PC-9 (cell line): Measurements from ENCODE around the gene BCL6. TPM values are rescaled to one million over a fixed set of nuclear protein-coding genes. Genes with fewer than 3 reads are reported as not detected.

Experiments used
- BruUV-seq: library from RNA; stranded (reverse); fragments of 400-500 nt; replicated peaks from 2 replicates; lab custom pipeline; 2021; lab: Mats Ljungman, UMichigan
- CTCF ChIA-PET: fragments of 300-600 bp; sonication (Branson Sonifier 250); formaldehyde crosslinking; loops from one replicate; lab custom pipeline; 2022; ENCODE audit warnings: antibody characterized with exemption; lab: Charles Lee
- POLR2A ChIA-PET: fragments of 300-600 bp; sonication (Branson Sonifier 250); formaldehyde crosslinking; loops from one replicate; lab custom pipeline; 2022; ENCODE audit warnings: antibody characterized with exemption; ENCODE audit not compliant: unreplicated experiment; lab: Charles Lee
- DNase-seq, 2 experiments: peaks; one replicate each; pipeline versions ENCODE4 v3.0.0 to v3.0.0-alpha.2; 2015 to 2022; ENCODE audit warnings: mixed read lengths in 1 of 2
- H2AFZ ChIP-seq: fragments of 200-600 bp; sonication (generic); 2 replicates; pipeline ENCODE4 v1.8.1; 2017; ENCODE audit warnings: antibody characterized with exemption
- H3F3A ChIP-seq: fragments of 200-600 bp; sonication (generic); 2 replicates; pipeline ENCODE4 v1.8.1; 2017; ENCODE audit warnings: antibody characterized with exemption, mild to moderate bottlenecking, low read depth; ENCODE audit not compliant: insufficient read depth
- H3K27ac ChIP-seq: fragments of 200-600 bp; sonication (generic); 2 replicates; pipeline ENCODE4 v1.6.1; 2016; ENCODE audit warnings: mixed run types
- H3K27me3 ChIP-seq: fragments of 200-600 bp; sonication (generic); 2 replicates; pipeline ENCODE4 v1.6.1; 2016; ENCODE audit warnings: low read depth, mixed run types; ENCODE audit not compliant: insufficient read depth
- H3K36me3 ChIP-seq: fragments of 200-600 bp; sonication (generic); 2 replicates; pipeline ENCODE4 v1.6.1; 2016; ENCODE audit warnings: low read depth, mixed run types
- H3K4me1 ChIP-seq: fragments of 200-600 bp; sonication (generic); replicated peaks from 2 replicates; pipeline ENCODE4 v1.6.1; 2016; ENCODE audit warnings: mixed run types; ENCODE audit not compliant: insufficient read depth
- H3K4me2 ChIP-seq: fragments of 200-600 bp; sonication (generic); 2 replicates; pipeline ENCODE4 v1.6.1; 2017; ENCODE audit warnings: mixed run types
- H3K4me3 ChIP-seq: fragments of 200-600 bp; sonication (generic); 2 replicates; pipeline ENCODE4 v1.6.1; 2016; ENCODE audit warnings: mixed run types
- H3K79me2 ChIP-seq: fragments of 200-600 bp; sonication (generic); 2 replicates; pipeline ENCODE4 v1.6.1; 2017; ENCODE audit warnings: low read depth, mixed run types
- H3K9me2 ChIP-seq: fragments of 200-600 bp; sonication (generic); 2 replicates; pipeline ENCODE4 v1.8.1; 2017; ENCODE audit warnings: mild to moderate bottlenecking; ENCODE audit not compliant: insufficient read depth
- H3K9me3 ChIP-seq: fragments of 200-600 bp; sonication (generic); 2 replicates; pipeline ENCODE4 v1.8.1; 2016; ENCODE audit warnings: low read depth; ENCODE audit not compliant: insufficient read depth
- H4K20me1 ChIP-seq: fragments of 200-600 bp; sonication (generic); 2 replicates; pipeline ENCODE4 v1.8.1; 2017; ENCODE audit not compliant: insufficient read depth
- CTCF ChIP-seq: fragments of 200-600 bp; sonication (generic); conservative IDR thresholded peaks from 2 replicates; pipeline ENCODE4 v1.6.1; 2017; ENCODE audit warnings: mixed run types, antibody characterized with exemption, mild to moderate bottlenecking, moderate library complexity
- EZH2 ChIP-seq: fragments of 200-600 bp; sonication (generic); IDR thresholded peaks from 2 replicates; pipeline ENCODE4 v1.8.0; 2017; ENCODE audit warnings: antibody characterized with exemption, low read depth
- intact Hi-C: fragments of 100-400 bp; cut with micrococcal nuclease; formaldehyde crosslinking; loops from one replicate; pipeline ENCODE4 v1.10.0; 2022; ENCODE audit not compliant: unreplicated experiment
- total RNA-seq: library from RNA; stranded (reverse); gene quantifications from 2 replicates; pipeline ENCODE4 v1.2.3, GENCODE V29; 2021

BCL6 gene
- total RNA-seq, 1 experiment from 2014 or later, result 42.2 TPM

GRCh38 chr3:187774185-187774789, 29.0 kb upstream of the BCL6 start:
- DNase-seq, result no peak
- peaks cover 13% of the 10 kb centered on the region for H3K9me3 ChIP-seq
- no peaks in the 10 kb centered on the region for H3K9me2 ChIP-seq
- H3K4me3 ChIP-seq, result no peak overlapping the region
- H3K27ac ChIP-seq, result no peak overlapping the region
- H3K36me3 ChIP-seq, result no peaks in the 10 kb centered on the region
- ChIA-PET CTCF (interaction anchor here (0.6 kb wide), 1 partner anchor 154 kb away, joined by 3 read pairs; no protein-coding TSS in a partner anchor), POLR2A (no interaction called here)
- intact Hi-C loops, result no loop called here
- BruUV-seq, result no TSS peak
- peaks cover 20% of the 10 kb centered on the region for H3F3A ChIP-seq
- H3K4me2 ChIP-seq, result no peak overlapping the region
- H3K4me1 ChIP-seq, result peaks cover 19% of the 10 kb centered on the region
- H3K79me2 ChIP-seq, result no peaks in the 10 kb centered on the region
- no peak overlapping the region for H2AFZ ChIP-seq
- TF ChIP-seq CTCF, result no peak
- TF ChIP-seq EZH2, result no peak
- H4K20me1 ChIP-seq, result no peaks in the 10 kb centered on the region
- H3K27me3 ChIP-seq, result no peaks in the 10 kb centered on the region

GRCh38 chr3:187773233-187774184, 28.2 kb upstream of the BCL6 start:
- no peaks in the 10 kb centered on the region for H4K20me1 ChIP-seq
- H3K4me3 ChIP-seq, result no peak overlapping the region
- no peaks in the 10 kb centered on the region for H3K79me2 ChIP-seq
- peak in 1 of 2 experiments; percentile 24 for DNase-seq
- no peaks in the 10 kb centered on the region for H3K9me2 ChIP-seq
- no peaks in the 10 kb centered on the region for H3K36me3 ChIP-seq
- intact Hi-C loops, result no loop called here
- no peak overlapping the region for H3K27ac ChIP-seq
- ChIA-PET CTCF (interaction anchor here (0.6 kb wide), 1 partner anchor 155 kb away, joined by 3 read pairs; no protein-coding TSS in a partner anchor), POLR2A (no interaction called here)
- H3K9me3 ChIP-seq, result peaks cover 13% of the 10 kb centered on the region
- H2AFZ ChIP-seq, result no peak overlapping the region
- BruUV-seq, result no TSS peak
- peaks cover 19% of the 10 kb centered on the region for H3K4me1 ChIP-seq
- peaks cover 20% of the 10 kb centered on the region for H3F3A ChIP-seq
- no peak overlapping the region for H3K4me2 ChIP-seq
- no peaks in the 10 kb centered on the region for H3K27me3 ChIP-seq
- TF ChIP-seq CTCF, result no peak
- no peak for TF ChIP-seq EZH2

- Histone ChIP-seq H3K79me2 (no peaks in the 10 kb centered on the region), H3K4me2 (no peak overlapping the region), H3K27me3 (no peaks in the 10 kb centered on the region), H3K9me2 (no peaks in the 10 kb centered on the region), H3K4me3 (no peak overlapping the region), H2AFZ (no peak overlapping the region), H3K9me3 (peaks cover 4% of the 10 kb centered on the region; the same call in 1 of the 2 replicates), H3K36me3 (no peaks in the 10 kb centered on the region), H4K20me1 (no peaks in the 10 kb centered on the region), H3F3A (no peaks in the 10 kb centered on the region), H3K4me1 (no peaks in the 10 kb centered on the region), H3K27ac (no peak overlapping the region)
- peak in 1 of 2 experiments; percentile 25 for DNase-seq
- CTCF ChIA-PET, result no interaction called here
- intact Hi-C loops, result no loop called here
- BruUV-seq, result no TSS peak
- POLR2A ChIA-PET, result no interaction called here
- no peak for TF ChIP-seq CTCF
- no peak for TF ChIP-seq EZH2
Measured at GRCh38 chr3:187770224-187770623, 25.0 kb upstream of the BCL6 start.
